HG03432 (cell line): ENCODE results near the gene SLF2.

ENCODE experiments used
- ATAC-seq: cut with Tn5 transposase; IDR thresholded peaks from one replicate; pipeline ENCODE4 v1.9.1; 2021; ENCODE audit warnings: mild to moderate bottlenecking, moderate library complexity; ENCODE audit not compliant: unreplicated experiment

SLF2 gene

GRCh38 chr10:100979791-100980272, 67.1 kb downstream of the SLF2 start:
- ATAC-seq: no peak

DNA sequence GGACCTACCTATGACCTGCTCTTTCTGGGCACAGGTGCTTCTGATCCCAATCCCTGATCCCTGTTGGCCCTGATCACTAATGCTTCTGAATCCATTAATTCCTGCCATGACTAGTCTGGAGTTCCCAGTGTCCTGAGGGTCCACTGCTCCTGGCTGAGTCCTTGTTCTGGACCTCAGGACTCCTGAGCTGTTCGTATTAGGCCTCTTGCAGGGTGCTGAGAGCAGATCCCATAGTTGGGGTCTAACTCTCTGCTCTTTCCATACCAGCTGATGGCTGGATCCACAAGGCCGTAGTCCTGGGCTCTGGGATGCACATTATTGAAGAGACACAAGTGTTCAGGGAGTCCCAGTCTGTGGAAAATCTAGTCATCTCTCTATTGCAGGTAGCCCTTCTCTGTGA, 67.5 kb downstream of the SLF2 start:
- ATAC-seq: no peak

GRCh38 chr10:100980711-100981110, 67.9 kb downstream of the SLF2 start:
- no peak for ATAC-seq

- no peak for ATAC-seq
Observed at GRCh38 chr10:100981178-100981772, 68.5 kb downstream of the SLF2 start.

- no peak for ATAC-seq
Observed at GRCh38 chr10:100982916-100983830, 70.4 kb downstream of the SLF2 start.

DNA sequence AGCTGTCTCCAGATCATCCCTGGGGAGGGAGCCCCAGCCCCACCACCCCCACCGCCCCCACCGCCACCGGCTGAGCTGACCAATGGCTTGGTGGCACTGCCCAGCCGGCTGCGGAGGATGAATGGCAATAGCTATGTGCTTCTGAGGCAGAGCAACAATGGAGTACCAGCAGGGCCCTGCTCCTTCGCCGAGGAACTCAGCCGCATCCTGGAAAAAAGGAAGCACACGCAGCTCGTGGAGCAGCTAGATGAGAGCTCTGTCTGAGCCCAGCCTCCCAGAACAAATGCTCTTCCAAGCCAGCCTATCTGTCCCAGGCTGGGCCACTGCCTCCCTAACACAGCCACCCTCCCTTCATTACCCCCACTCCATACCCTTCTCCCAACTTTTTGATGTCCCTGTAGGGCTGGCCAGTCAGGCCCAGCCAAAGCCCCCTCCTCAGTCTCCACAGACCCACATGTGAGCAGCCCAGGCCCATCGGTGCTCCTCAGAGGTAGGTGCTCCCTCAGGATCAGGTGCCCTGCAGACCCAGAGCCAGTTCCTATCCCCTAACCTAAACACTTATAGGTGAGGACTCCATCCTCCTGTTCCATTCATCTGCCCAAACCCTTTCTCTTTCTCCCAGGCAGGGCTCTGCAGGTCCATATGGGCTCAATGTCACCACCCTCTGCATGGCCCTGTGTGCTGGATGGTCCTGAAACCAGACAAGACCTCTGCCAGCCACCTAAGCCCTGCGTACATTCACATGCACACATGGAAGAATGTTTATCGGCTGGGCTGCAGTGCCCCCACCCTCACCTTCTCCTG, 71.3 kb downstream of the SLF2 start:
- no peak for ATAC-seq

DNA sequence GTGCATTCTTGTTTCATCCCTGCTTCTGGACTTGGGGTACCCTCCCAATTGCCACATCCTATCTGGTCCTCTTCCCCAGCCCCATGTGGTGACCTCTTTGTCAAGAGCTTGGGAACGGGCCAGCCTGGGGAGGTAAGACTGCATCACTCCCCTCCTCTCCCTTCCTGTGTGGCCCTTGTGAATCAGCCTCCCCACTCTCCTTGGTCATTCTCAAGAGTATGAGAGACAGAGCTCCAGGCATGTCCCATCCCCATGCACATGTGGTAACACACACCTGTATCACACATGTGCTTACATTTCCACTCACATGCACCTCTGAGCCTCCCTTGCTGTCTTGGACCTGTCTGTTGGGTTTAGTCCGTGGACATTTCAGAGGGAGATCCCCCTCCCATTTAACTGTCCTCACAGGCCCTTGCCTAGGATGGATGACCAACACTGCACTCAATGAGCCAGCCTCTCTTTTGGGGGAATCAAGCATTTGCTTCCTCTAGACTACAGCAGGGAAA, 72.0 kb downstream of the SLF2 start:
- no peak for ATAC-seq

DNA sequence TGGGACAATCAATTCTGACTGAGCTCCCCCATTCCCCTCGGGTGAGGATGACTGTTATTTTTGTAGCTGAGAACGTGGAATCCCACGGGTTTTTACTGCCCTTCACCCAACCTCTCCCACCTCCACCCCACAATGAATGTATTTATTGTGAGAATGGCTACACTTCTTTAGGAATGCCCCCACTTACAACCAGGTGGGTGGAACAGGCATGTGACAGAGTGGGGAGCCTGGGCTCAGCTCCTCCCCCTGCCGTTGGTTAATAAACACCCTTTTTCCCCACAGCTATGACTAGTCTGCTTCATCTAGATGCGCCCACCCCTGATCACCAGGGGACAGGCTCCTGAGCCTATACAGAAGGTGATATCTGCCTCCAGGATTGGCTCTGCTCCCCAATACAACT, 72.6 kb downstream of the SLF2 start:
- ATAC-seq: no peak

GRCh38 chr10:100986623-100986951, 73.8 kb downstream of the SLF2 start:
- ATAC-seq: no peak

GRCh38 chr10:100986952-100987684, 74.4 kb downstream of the SLF2 start, which contains the start of the genes MRPL43 and TWNK:
Gene MRPL43, minus strand, starts transcription at chr10:100987497. Its CDS starts 54 bp downstream, at chr10:100987443.
Gene TWNK, plus strand, starts transcription at chr10:100987543. Its CDS starts 668 bp downstream, at chr10:100988211.
- ATAC-seq: peak; percentile 82

- peak; percentile 7 for ATAC-seq
Observed at GRCh38 chr10:100987685-100988049, 74.9 kb downstream of the SLF2 start.

DNA sequence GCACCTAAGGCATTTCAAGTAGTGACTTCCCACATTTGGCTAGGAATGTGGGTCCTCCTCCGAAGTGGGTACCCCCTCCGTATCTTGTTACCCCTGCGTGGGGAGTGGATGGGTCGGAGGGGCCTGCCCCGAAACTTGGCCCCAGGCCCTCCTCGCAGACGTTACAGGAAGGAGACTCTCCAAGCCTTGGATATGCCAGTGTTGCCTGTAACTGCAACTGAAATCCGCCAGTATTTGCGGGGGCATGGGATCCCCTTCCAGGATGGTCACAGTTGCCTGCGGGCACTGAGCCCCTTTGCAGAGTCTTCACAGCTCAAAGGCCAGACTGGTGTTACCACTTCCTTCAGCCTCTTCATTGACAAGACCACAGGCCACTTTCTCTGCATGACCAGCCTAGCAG, 75.4 kb downstream of the SLF2 start:
- no peak for ATAC-seq

- no peak for ATAC-seq
Observed at GRCh38 chr10:100989088-100989487, 76.3 kb downstream of the SLF2 start.

DNA sequence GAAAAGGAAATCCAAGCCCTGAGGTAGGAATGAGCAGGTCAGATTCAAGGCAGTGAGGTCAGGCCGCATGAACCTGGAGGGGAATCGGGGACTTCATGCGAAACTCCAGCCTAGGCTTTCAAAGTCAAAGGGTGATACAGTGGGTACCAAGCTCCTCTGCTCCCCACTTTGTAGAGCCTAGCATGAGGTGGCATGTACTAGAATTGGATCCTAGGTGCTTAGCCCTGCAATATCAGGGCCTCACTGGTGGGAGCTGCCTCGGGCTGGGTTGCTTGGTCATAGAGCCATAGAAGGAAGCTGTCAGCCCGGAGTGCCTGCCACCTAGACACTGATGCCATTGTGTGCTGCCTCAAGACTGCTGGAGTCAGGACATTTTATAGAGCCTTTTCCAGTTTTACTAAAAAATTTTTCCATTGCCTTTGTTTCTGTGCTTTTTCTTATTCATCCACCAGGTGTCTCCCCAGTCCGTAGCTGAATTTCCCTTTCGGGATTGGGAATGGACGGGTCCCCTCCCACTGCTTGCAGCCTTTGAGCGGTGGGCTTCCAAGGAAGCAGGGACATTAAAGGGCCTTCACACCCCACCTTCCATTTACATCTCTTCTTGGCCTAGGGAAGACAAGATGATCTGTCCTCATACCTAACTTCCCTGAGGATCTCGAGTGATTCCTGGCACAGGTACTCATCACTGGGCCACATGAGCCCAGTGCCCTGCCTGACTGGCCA, 81.4 kb downstream of the SLF2 start:
- ATAC-seq: no peak

GRCh38 chr10:100995181-100995580, 82.4 kb downstream of the SLF2 start:
- no peak for ATAC-seq

DNA sequence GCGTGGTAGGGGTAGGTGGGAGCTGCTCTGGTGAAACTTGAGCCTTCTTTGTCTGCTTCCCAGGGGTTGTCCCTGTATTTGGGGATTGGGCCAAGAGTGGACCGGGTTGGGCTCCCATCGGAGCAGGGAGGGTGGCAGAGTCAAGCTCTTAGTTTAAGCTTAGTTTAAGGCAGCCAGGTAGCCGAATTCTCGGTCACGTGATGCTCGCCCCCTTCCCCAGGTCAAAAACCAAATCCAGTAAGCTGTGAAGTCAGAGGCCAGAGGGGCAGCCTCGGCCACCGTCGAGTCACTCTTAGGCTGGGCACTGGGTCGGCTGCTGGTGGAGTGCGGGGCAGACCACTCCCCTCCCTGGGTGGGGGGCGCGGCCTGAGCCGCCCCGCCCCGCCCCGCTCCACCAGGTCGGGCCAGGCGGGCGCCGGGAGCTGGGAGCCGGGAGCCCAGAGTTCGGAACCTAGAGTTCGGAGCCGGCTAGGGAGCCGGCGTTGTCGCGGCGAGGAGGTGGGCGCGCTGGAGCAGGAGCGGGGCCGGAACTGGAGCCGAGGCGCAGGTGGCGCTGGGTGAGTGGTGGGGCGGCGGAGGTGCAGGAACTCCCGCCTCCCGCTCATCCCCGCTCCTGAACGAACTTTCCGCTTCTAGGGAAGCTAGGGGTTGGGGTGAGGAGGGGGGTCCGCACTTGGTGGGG, 84.1 kb downstream of the SLF2 start:
- peak; percentile 25 for ATAC-seq

DNA sequence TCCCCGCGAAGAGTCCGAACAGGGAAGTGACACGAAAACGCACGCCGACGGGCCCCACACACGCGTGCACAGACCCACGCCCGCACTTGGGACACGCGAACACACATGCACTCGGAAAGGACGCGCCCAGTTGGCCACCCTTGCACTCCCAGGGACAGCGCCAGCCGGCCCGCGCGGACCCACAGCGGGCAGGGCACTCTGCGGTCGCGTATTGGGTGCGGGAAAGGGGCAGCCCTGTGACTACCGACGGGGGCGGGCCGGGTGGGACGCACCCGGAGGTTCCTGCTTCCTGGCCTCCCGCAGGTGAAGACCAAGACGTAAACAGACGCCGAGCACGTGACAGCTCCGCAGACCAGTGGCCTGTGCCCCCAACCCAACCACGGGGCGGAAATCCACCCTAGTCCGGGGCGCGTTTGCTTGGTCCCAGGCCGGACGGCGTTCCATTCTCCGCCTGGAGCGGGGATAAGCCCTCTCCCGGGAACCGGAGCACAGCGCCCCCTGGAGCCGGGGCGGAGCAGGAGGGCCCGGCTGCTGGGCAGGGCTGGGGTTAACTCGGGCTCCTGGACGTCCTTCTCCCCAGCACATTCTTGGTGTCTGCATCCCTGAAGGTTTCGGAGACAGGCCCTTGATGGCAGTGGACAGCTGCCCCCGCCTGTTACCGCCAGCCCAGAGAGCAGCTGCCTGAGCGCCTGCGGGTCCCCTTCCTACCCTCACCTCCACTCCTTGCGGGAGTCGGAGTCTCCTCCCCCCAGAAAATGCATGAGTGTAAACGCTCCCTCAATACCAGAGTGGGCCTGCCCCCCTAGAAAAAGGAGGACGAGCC, 84.8 kb downstream of the SLF2 start:
- peak; percentile 31 for ATAC-seq

DNA sequence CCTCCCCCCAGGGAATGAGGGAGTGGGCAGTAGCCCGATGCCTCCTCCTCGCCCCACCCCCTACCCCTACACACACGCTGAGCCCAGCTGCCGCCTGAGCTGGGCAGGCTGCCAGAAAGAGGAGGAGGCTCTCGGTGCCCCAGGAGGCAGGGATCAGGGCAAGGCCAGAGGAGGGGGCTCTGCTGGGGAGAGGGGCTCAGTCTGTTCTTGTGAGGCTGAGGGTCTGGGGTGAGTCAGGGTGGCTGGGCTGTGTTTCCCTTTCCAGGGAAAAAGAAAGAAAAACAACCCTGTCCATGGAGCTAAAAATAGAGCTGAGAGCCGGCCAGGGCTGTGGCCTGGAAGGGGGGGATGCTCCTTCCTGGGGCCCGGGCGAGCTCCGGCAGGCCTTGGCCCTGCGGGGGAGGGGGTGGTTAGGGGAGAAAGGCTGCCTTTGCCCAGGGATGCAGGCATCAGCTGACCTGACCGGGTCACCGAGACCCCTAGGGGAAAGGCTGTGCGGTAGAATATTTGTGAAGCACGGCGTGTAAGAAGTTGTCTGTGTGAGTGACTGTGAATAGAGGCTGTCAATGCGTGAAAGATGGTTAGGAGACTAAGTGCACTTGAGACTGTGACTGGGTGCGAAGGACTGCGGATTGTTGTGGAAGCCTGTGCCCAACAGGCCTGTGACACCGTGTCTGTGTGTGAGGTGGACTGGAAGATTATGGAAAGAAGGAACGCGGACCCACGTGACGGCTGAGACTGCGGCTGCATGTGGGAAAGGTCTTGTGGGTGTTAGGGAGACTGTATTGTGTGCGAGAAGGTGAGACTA, 85.6 kb downstream of the SLF2 start:
- ATAC-seq: peak; percentile 34
